HAP-1 (cell line): Measurements from ENCODE around the gene GAB3.
A peak's percentile ranks its signal among the peaks of the same experiment; 100 is the strongest.

Experiments used
- DNase-seq, 2 experiments: peaks; one replicate each; pipeline ENCODE4 v3.0.0-alpha.2; 2016 to 2020; ENCODE audit warnings: low spot score in 2 of 2
- H3K27me3 ChIP-seq: fragments of 250-450 bp; sonication (Bioruptor Pico); 2 replicates; pipeline ENCODE4 v1.5.1; 2020; ENCODE audit warnings: low read depth, mild to moderate bottlenecking, moderate library complexity
- H3K36me3 ChIP-seq: fragments of 250-450 bp; sonication (Bioruptor Pico); replicated peaks from 2 replicates; pipeline ENCODE4 v1.5.1; 2020; ENCODE audit warnings: mild to moderate bottlenecking
- H3K4me1 ChIP-seq: fragments of 250-450 bp; sonication (Bioruptor Pico); 2 replicates; pipeline ENCODE4 v1.5.1; 2020; ENCODE audit warnings: mild to moderate bottlenecking
- H3K4me3 ChIP-seq: fragments of 250-450 bp; sonication (Bioruptor Pico); 2 replicates; pipeline ENCODE4 v1.5.1; 2020; ENCODE audit warnings: mild to moderate bottlenecking, moderate library complexity
- H3K9me3 ChIP-seq: fragments of 250-450 bp; sonication (Bioruptor Pico); 2 replicates; pipeline ENCODE4 v1.5.1; 2020; ENCODE audit warnings: mild to moderate bottlenecking, moderate library complexity
- in situ Hi-C: fragments of 300-500 bp; cut with MboI; formaldehyde crosslinking; loops from 3 replicates; pipeline ENCODE4 v1.14.3; 2020; ENCODE audit warnings: low sequenced_read_pairs, inconsistent platforms, mixed read lengths

The GAB3 gene

DNA sequence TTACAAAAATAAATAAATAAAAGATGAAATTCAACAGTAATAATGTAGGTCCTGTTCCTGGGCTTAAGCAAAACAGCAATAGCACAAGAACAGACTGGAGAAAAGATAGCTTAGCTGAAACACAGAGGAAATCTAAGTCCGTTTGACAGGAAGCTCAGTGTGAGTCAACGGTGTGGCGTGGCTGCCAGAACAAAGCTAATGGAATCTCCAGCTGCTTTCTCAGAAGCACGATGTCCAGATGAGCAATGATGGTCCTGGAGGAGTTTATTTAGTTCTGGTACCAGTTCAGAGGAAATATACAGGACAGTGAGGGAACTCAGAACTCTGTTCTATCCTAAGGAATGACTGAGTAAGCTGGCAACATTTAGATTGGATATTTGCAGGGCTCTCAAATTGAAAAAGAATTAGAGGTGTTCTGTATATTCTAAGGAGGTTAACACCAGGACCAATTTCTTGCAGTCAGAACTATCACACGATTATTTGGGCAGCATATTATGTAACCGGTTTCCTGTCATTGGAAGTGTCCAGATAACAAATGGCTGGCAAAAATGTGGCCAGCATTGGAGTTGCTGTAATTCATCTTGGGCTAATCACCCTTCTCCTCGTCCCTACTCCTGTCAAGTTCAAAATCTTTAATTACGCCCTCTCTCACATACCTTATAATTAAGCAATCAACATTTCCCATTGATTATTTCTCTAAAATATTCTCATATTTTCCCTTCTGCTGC lies 12.7 kb downstream of the GAB3 start:
- Histone ChIP-seq H3K27me3 (no peaks in the 10 kb centered on the region; the same call in 1 of the 2 replicates), H3K4me1 (peaks cover 3% of the 10 kb centered on the region), H3K36me3 (no peaks in the 10 kb centered on the region), H3K4me3 (no peak overlapping the region), H3K9me3 (no peaks in the 10 kb centered on the region)
- DNase-seq: no peak
- in situ Hi-C loops: loop anchor here (25.0 kb wide), 1 partner anchor 151 kb away; the partner anchor contains the start of gene CTAG1A

- in situ Hi-C loops: loop anchor here (25.0 kb wide), 1 partner anchor 150 kb away; the partner anchor contains the start of gene CTAG1A
Measured at GRCh38 chrX:154737136-154737535, 13.7 kb downstream of the GAB3 start.

DNA sequence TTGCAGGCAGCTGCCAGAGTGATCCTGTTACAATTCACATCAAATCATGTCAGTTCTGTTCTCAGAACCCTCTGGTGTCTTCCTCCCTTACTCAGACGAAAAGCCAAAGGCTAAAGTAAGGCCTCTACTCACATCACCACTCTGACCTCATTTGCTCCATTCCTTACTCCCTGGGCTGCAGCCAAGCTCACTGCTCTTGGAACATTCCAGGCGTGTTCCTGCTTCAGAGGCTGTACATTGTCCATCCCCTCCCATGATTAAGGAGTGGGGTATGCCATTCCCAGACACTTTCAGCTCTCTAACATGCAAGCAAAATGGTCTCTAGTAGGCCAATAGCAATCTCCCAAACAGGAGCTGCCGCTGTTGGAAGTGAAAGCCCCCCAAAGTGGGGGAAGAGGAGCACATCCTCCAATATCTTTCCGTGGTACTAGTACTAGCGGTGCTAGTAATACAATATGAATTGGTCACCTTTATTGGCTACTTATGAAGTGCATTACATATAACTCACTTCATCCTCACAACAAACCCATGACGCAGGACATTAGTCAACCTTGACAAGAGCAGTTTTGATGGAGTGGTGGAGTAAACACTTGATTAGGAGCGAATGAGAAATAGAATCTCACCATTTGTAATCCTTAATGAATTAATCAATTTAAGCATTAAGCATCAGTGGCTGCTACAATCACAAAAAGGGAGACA lies 15.0 kb downstream of the GAB3 start:
- in situ Hi-C loops: loop anchor here (25.0 kb wide), 1 partner anchor 149 kb away; the partner anchor contains the start of gene CTAG1A
- Histone ChIP-seq H3K4me3 (no peak overlapping the region), H3K36me3 (no peaks in the 10 kb centered on the region), H3K9me3 (no peaks in the 10 kb centered on the region), H3K27me3 (no peaks in the 10 kb centered on the region; the same call in 1 of the 2 replicates), H3K4me1 (peaks cover 8% of the 10 kb centered on the region)
- DNase-seq: no peak

More at GRCh38 chrX:154737136-154737535, 13.7 kb downstream of the GAB3 start:
- no peak for DNase-seq
- no peaks in the 10 kb centered on the region; the same call in 1 of the 2 replicates for H3K27me3 ChIP-seq
- H3K4me3 ChIP-seq: no peak overlapping the region
- no peaks in the 10 kb centered on the region for H3K36me3 ChIP-seq
- peaks cover 8% of the 10 kb centered on the region for H3K4me1 ChIP-seq
- H3K9me3 ChIP-seq: no peaks in the 10 kb centered on the region

GRCh38 chrX:154734061-154734781 lies 16.7 kb downstream of the GAB3 start:
- Histone ChIP-seq H3K27me3 (no peaks in the 10 kb centered on the region), H3K4me3 (no peak overlapping the region), H3K9me3 (no peaks in the 10 kb centered on the region), H3K36me3 (no peaks in the 10 kb centered on the region), H3K4me1 (peaks cover 8% of the 10 kb centered on the region)
- in situ Hi-C loops: loop anchor here (25.0 kb wide), 1 partner anchor 147 kb away; the partner anchor contains the start of gene CTAG1A
- DNase-seq: no peak

- Histone ChIP-seq H3K36me3 (no peaks in the 10 kb centered on the region), H3K4me3 (no peak overlapping the region), H3K27me3 (no peaks in the 10 kb centered on the region), H3K9me3 (no peaks in the 10 kb centered on the region), H3K4me1 (peaks cover 8% of the 10 kb centered on the region)
- in situ Hi-C loops: loop anchor here (25.0 kb wide), 1 partner anchor 146 kb away; the partner anchor contains the start of gene CTAG1A
- peak in 1 of 2 experiments; percentile 31 for DNase-seq
Measured at GRCh38 chrX:154733066-154733425, 17.8 kb downstream of the GAB3 start.

- no peak for DNase-seq
- H3K4me1 ChIP-seq: peaks cover 8% of the 10 kb centered on the region
- in situ Hi-C loops: loop anchor here (25.0 kb wide), 1 partner anchor 145 kb away; the partner anchor contains the start of gene CTAG1A
Measured at GRCh38 chrX:154732421-154733065, 18.3 kb downstream of the GAB3 start.

DNA sequence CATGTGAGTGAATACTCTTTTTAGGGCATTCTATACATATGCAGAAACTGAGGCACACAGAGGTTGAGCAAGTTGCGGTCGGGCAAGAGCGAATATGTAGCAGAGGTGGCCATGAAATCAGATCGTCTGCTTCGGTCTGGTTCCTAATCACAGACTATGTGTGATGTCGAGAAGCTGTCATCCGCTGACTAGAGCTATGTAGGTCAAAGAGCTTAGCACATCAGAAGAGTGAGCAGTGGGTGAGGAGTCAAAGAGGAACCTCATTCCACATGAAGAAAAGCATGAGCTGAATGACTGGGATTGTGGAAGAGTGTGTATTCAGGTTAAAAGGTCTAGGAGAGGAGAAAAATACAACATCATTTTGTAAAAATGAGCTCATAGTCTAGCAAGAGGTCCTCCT lies 19.0 kb downstream of the GAB3 start:
- no peak for DNase-seq
- Histone ChIP-seq H3K4me1 (peaks cover 8% of the 10 kb centered on the region), H3K36me3 (no peaks in the 10 kb centered on the region), H3K4me3 (no peak overlapping the region), H3K9me3 (no peaks in the 10 kb centered on the region), H3K27me3 (no peaks in the 10 kb centered on the region)
- in situ Hi-C loops: loop anchor here (25.0 kb wide), 1 partner anchor 145 kb away; the partner anchor contains the start of gene CTAG1A

More at GRCh38 chrX:154732421-154733065, 18.3 kb downstream of the GAB3 start:
- no peaks in the 10 kb centered on the region for H3K27me3 ChIP-seq
- H3K4me3 ChIP-seq: no peak overlapping the region
- no peaks in the 10 kb centered on the region for H3K36me3 ChIP-seq
- H3K9me3 ChIP-seq: no peaks in the 10 kb centered on the region

DNA sequence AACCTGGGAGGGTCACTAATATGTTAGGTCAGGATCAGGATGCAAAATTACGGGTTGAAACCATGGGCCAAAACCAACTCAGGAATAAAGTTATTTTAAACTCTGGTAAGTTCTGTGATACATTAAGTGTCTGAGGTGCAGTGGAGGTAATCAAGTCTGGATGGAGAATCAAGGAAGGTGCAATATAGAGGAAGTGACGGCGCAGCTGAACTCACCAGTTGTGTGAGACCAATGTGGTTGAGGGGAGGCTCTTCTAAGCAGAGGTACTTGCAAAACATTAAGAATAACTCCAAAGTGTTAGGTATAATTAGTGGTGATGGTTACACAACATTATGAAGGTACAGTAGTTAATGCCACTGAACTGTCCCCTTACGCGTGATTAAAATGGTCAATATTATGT lies 19.7 kb downstream of the GAB3 start:
- no peak overlapping the region for H3K4me3 ChIP-seq
- H3K4me1 ChIP-seq: peaks cover 8% of the 10 kb centered on the region
- DNase-seq: no peak
- no peaks in the 10 kb centered on the region for H3K27me3 ChIP-seq
- in situ Hi-C loops: loop anchor here (25.0 kb wide), 1 partner anchor 144 kb away; the partner anchor contains the start of gene CTAG1A
- H3K36me3 ChIP-seq: no peaks in the 10 kb centered on the region
- no peaks in the 10 kb centered on the region for H3K9me3 ChIP-seq

GRCh38 chrX:154730253-154730891 lies 20.5 kb downstream of the GAB3 start:
- in situ Hi-C loops: loop anchor here (25.0 kb wide), 1 partner anchor 143 kb away; the partner anchor contains the start of gene CTAG1A
- no peak overlapping the region for H3K4me3 ChIP-seq
- DNase-seq: no peak
- H3K4me1 ChIP-seq: peaks cover 8% of the 10 kb centered on the region
- no peaks in the 10 kb centered on the region for H3K9me3 ChIP-seq
- H3K27me3 ChIP-seq: no peaks in the 10 kb centered on the region
- no peaks in the 10 kb centered on the region for H3K36me3 ChIP-seq

- Histone ChIP-seq H3K36me3 (no peaks in the 10 kb centered on the region), H3K4me1 (peaks cover 8% of the 10 kb centered on the region), H3K9me3 (no peaks in the 10 kb centered on the region), H3K4me3 (no peak overlapping the region), H3K27me3 (no peaks in the 10 kb centered on the region)
- no peak for DNase-seq
- in situ Hi-C loops: loop anchor here (25.0 kb wide), 1 partner anchor 142 kb away; the partner anchor contains the start of gene CTAG1A
Measured at GRCh38 chrX:154729439-154729838, 21.4 kb downstream of the GAB3 start.

DNA sequence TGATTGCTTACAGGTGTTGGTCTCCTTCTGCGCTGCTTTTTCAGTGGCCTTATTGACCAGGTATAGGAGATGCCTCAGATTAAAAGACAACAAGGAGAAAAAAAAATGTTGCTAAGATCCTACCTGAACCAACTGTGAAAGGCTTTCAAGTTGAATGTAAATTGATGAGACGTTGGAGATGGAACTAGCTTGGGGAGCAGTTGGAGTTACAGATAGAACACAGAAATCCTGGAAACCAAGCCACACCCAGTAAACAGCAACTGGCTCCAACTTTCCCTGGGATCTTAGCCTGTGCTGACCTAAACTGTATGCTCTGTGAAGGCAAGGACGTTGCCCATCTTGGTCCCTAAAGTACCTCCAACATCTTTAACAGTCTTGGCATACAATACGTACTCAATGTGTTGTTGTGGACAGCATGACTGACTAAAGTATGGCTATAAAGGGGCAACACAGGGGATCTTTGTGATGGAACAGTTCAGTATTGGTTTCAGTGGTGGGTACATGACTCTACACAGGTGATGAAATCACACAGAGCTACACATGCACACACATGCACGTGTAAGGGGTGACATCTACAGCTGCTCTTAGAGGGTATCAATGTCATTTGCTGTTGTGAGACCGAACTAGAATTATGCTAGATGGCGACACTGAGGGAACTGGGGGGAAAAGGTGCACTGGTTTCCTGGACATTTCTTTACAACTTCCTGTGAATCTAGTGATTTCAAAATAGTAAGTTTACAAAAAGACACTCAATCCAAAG lies 22.3 kb downstream of the GAB3 start:
- Histone ChIP-seq H3K27me3 (no peaks in the 10 kb centered on the region), H3K4me1 (peaks cover 8% of the 10 kb centered on the region), H3K9me3 (no peaks in the 10 kb centered on the region), H3K36me3 (no peaks in the 10 kb centered on the region), H3K4me3 (no peak overlapping the region)
- no peak for DNase-seq
- in situ Hi-C loops: loop anchor here (25.0 kb wide), 1 partner anchor 141 kb away; the partner anchor contains the start of gene CTAG1A

GRCh38 chrX:154727871-154728270 lies 23.0 kb downstream of the GAB3 start:
- in situ Hi-C loops: loop anchor here (25.0 kb wide), 1 partner anchor 141 kb away; the partner anchor contains the start of gene CTAG1A

More at GRCh38 chrX:154727871-154728270, 23.0 kb downstream of the GAB3 start:
- no peak overlapping the region for H3K4me3 ChIP-seq
- H3K27me3 ChIP-seq: no peaks in the 10 kb centered on the region
- H3K36me3 ChIP-seq: no peaks in the 10 kb centered on the region
- no peak for DNase-seq
- no peaks in the 10 kb centered on the region for H3K9me3 ChIP-seq
- peaks cover 2% of the 10 kb centered on the region for H3K4me1 ChIP-seq
